ENCODE results near the gene PDE4D. TPM values are rescaled to one million over a fixed set of nuclear protein-coding genes. Genes with fewer than 3 reads are reported as not detected.

Gene PDE4D
- total RNA-seq, 2 experiments from 2014 or later: 0.50 to 0.51 TPM

GRCh38 chr5:59446356-59446755, 447.2 kb downstream of the PDE4D start:
- POLR2A ChIA-PET: interaction anchor here (1.5 kb wide), 1 partner anchor 11 kb away, joined by 3 read pairs; no protein-coding TSS in a partner anchor
- no peak overlapping the region for H2AFZ ChIP-seq (ENCODE audit: low read length)
- no peaks in the 10 kb centered on the region for H3K36me3 ChIP-seq (ENCODE audit: insufficient read depth, low read length)
- H3K27ac ChIP-seq (ENCODE audit: low read depth, low read length, poor library complexity, severe bottlenecking): no peak overlapping the region
- no TSS peak for BruUV-seq (replicated peaks)
- H3K4me3 ChIP-seq (ENCODE audit: low read depth, low read length, poor library complexity, severe bottlenecking): no peak overlapping the region
- TF ChIP-seq EZH2phosphoT487 (IDR thresholded peaks at IDR 0.05; ENCODE audit: borderline replicate concordance, low read depth, low read length) (no peak), CTCF (conservative IDR thresholded peaks at IDR 0.05; ENCODE audit: low read length) (no peak)
- intact Hi-C loops (cut with micrococcal nuclease; ENCODE audit: unreplicated experiment): no loop called here
- H3K4me1 ChIP-seq (ENCODE audit: insufficient read depth, low read length, poor library complexity, severe bottlenecking): no peaks in the 10 kb centered on the region
- CTCF ChIA-PET (ENCODE audit: unreplicated experiment): no interaction called here
- no peaks in the 10 kb centered on the region for H3K9me3 ChIP-seq (ENCODE audit: low read length)
- no peak overlapping the region for H3K4me2 ChIP-seq (ENCODE audit: low read length)
- H4K20me1 ChIP-seq (ENCODE audit: insufficient read depth, low read length): no peaks in the 10 kb centered on the region
- no peak for DNase-seq (ENCODE audit: low spot score)
- H3K79me2 ChIP-seq (ENCODE audit: insufficient read depth, low read depth, low read length): no peaks in the 10 kb centered on the region
- no peaks in the 10 kb centered on the region for H3K9me2 ChIP-seq (ENCODE audit: insufficient read depth, low read length)

- Histone ChIP-seq H3K4me3 (ENCODE audit: low read depth, low read length, poor library complexity, severe bottlenecking) (no peak overlapping the region), H3K79me2 (ENCODE audit: insufficient read depth, low read depth, low read length) (no peaks in the 10 kb centered on the region), H3K4me1 (ENCODE audit: insufficient read depth, low read length, poor library complexity, severe bottlenecking) (no peaks in the 10 kb centered on the region), H4K20me1 (ENCODE audit: insufficient read depth, low read length) (no peaks in the 10 kb centered on the region), H3K4me2 (ENCODE audit: low read length) (no peak overlapping the region), H3K36me3 (ENCODE audit: insufficient read depth, low read length) (no peaks in the 10 kb centered on the region), H2AFZ (ENCODE audit: low read length) (no peak overlapping the region), H3K9me3 (ENCODE audit: low read length) (no peaks in the 10 kb centered on the region), H3K27ac (ENCODE audit: low read depth, low read length, poor library complexity, severe bottlenecking) (no peak overlapping the region), H3K9me2 (ENCODE audit: insufficient read depth, low read length) (no peaks in the 10 kb centered on the region)
- TF ChIP-seq CTCF (conservative IDR thresholded peaks at IDR 0.05; ENCODE audit: low read length) (no peak), EZH2phosphoT487 (IDR thresholded peaks at IDR 0.05; ENCODE audit: borderline replicate concordance, low read depth, low read length) (no peak)
- intact Hi-C loops (cut with micrococcal nuclease; ENCODE audit: unreplicated experiment): no loop called here
- ChIA-PET CTCF (ENCODE audit: unreplicated experiment) (no interaction called here), POLR2A (no interaction called here)
- no TSS peak for BruUV-seq (replicated peaks)
- DNase-seq (ENCODE audit: low spot score): no peak
These were observed 447.8 kb downstream of the PDE4D start for GRCh38 chr5:59445741-59446140.

GRCh38 chr5:59439303-59439702, 454.2 kb downstream of the PDE4D start:
- H3K36me3 ChIP-seq (ENCODE audit: insufficient read depth, low read length): no peaks in the 10 kb centered on the region
- H3K79me2 ChIP-seq (ENCODE audit: insufficient read depth, low read depth, low read length): no peaks in the 10 kb centered on the region
- H3K4me2 ChIP-seq (ENCODE audit: low read length): no peak overlapping the region
- intact Hi-C loops (cut with micrococcal nuclease; ENCODE audit: unreplicated experiment): no loop called here
- CTCF ChIA-PET (ENCODE audit: unreplicated experiment): no interaction called here
- no peaks in the 10 kb centered on the region for H3K9me2 ChIP-seq (ENCODE audit: insufficient read depth, low read length)
- no peaks in the 10 kb centered on the region for H4K20me1 ChIP-seq (ENCODE audit: insufficient read depth, low read length)
- no peak overlapping the region for H3K27ac ChIP-seq (ENCODE audit: low read depth, low read length, poor library complexity, severe bottlenecking)
- no peak overlapping the region for H2AFZ ChIP-seq (ENCODE audit: low read length)
- no peak for DNase-seq (ENCODE audit: low spot score)
- no peaks in the 10 kb centered on the region for H3K4me1 ChIP-seq (ENCODE audit: insufficient read depth, low read length, poor library complexity, severe bottlenecking)
- BruUV-seq (replicated peaks): no TSS peak
- no peak overlapping the region for H3K4me3 ChIP-seq (ENCODE audit: low read depth, low read length, poor library complexity, severe bottlenecking)
- TF ChIP-seq EZH2phosphoT487 (IDR thresholded peaks at IDR 0.05; ENCODE audit: borderline replicate concordance, low read depth, low read length) (no peak), CTCF (conservative IDR thresholded peaks at IDR 0.05; ENCODE audit: low read length) (no peak)
- H3K9me3 ChIP-seq (ENCODE audit: low read length): no peaks in the 10 kb centered on the region
- POLR2A ChIA-PET: no interaction called here
